ENCODE data around the gene C1QL2.

The C1QL2 gene

GRCh38 chr2:119137502-119137901 lies 21.0 kb downstream of the C1QL2 start:
- DNase-seq (ENCODE audit: low read depth), result no peak

- DNase-seq (ENCODE audit: low read depth), result no peak
Measured at GRCh38 chr2:119136872-119137271, 21.7 kb downstream of the C1QL2 start.

- DNase-seq (ENCODE audit: low read depth), result no peak
Measured at GRCh38 chr2:119136093-119136492, 22.5 kb downstream of the C1QL2 start.

- no peak for DNase-seq (ENCODE audit: low read depth)
Measured at GRCh38 chr2:119134775-119135174, 23.8 kb downstream of the C1QL2 start.

- no peak for DNase-seq (ENCODE audit: low read depth)
Measured at GRCh38 chr2:119126650-119127049, 31.9 kb downstream of the C1QL2 start.

GRCh38 chr2:119123389-119123788 lies 35.2 kb downstream of the C1QL2 start:
- no peak for DNase-seq (ENCODE audit: low read depth)

- DNase-seq (ENCODE audit: low read depth), result no peak
Measured at GRCh38 chr2:119122663-119123062, 35.9 kb downstream of the C1QL2 start.

- DNase-seq (ENCODE audit: low read depth), result no peak
Measured at GRCh38 chr2:119119999-119120756, 38.4 kb downstream of the C1QL2 start.

GRCh38 chr2:119119076-119119785 lies 39.3 kb downstream of the C1QL2 start:
- no peak for DNase-seq (ENCODE audit: low read depth)

GRCh38 chr2:119117891-119118882 lies 40.4 kb downstream of the C1QL2 start:
- no peak for DNase-seq (ENCODE audit: low read depth)

- no peak for DNase-seq (ENCODE audit: low read depth)
Measured at GRCh38 chr2:119117408-119117807, 41.1 kb downstream of the C1QL2 start.

- DNase-seq (ENCODE audit: low read depth), result no peak
Measured at GRCh38 chr2:119116411-119117295, 41.9 kb downstream of the C1QL2 start.

- no peak for DNase-seq (ENCODE audit: low read depth)
Measured at GRCh38 chr2:119114266-119114665, 44.3 kb downstream of the C1QL2 start.

GRCh38 chr2:119113489-119113770 lies 45.1 kb downstream of the C1QL2 start:
- no peak for DNase-seq (ENCODE audit: low read depth)

GRCh38 chr2:119112770-119113488 lies 45.6 kb downstream of the C1QL2 start:
- DNase-seq (ENCODE audit: low read depth), result no peak

GRCh38 chr2:119112230-119112629 lies 46.3 kb downstream of the C1QL2 start:
- DNase-seq (ENCODE audit: low read depth), result no peak

- DNase-seq (ENCODE audit: low read depth), result no peak
Measured at GRCh38 chr2:119111115-119111975, 47.2 kb downstream of the C1QL2 start.

GRCh38 chr2:119109866-119110265 lies 48.7 kb downstream of the C1QL2 start:
- DNase-seq (ENCODE audit: low read depth), result no peak

- no peak for DNase-seq (ENCODE audit: low read depth)
Measured at GRCh38 chr2:119108186-119108585, 50.4 kb downstream of the C1QL2 start.
